GM23338 (cell line): ENCODE results near the gene LRMDA. TPM values are rescaled to one million over a fixed set of nuclear protein-coding genes. Genes with fewer than 3 reads are reported as not detected.

Experiments
- ATAC-seq: fragments of 200-7000 bp; cut with Tn5 transposase; 3 replicates; pipeline ENCODE4 v1.9.1; 2020
- DNase-seq: peaks from one replicate; pipeline ENCODE4 v3.0.0-alpha.2; 2015; ENCODE audit warnings: low spot score
- H2AFZ ChIP-seq: fragments of 200-600 bp; sonication (generic); 2 replicates; pipeline ENCODE4 v1.8.0; 2016; ENCODE audit warnings: antibody characterized with exemption, mild to moderate bottlenecking, moderate library complexity
- H3F3A ChIP-seq: fragments of 200-600 bp; sonication (generic); replicated peaks from 2 replicates; pipeline ENCODE4 v1.8.0; 2017; ENCODE audit warnings: antibody characterized with exemption, mixed run types, low read depth
- H3K27ac ChIP-seq: fragments of 200-600 bp; sonication (generic); 2 replicates; pipeline ENCODE4 v1.6.1; 2016; ENCODE audit warnings: low read depth
- H3K27me3 ChIP-seq: fragments of 200-600 bp; sonication (generic); 2 replicates; pipeline ENCODE4 v1.8.0; 2016; ENCODE audit warnings: mild to moderate bottlenecking, mixed run types, moderate library complexity; ENCODE audit not compliant: insufficient read depth
- H3K36me3 ChIP-seq: fragments of 200-600 bp; sonication (generic); 2 replicates; pipeline ENCODE4 v1.8.0; 2016; ENCODE audit warnings: mild to moderate bottlenecking; ENCODE audit not compliant: insufficient read depth
- H3K4me1 ChIP-seq: fragments of 200-600 bp; sonication (generic); 2 replicates; pipeline ENCODE4 v1.8.0; 2016; ENCODE audit warnings: mild to moderate bottlenecking, moderate library complexity; ENCODE audit not compliant: insufficient read depth
- H3K4me2 ChIP-seq: fragments of 200-600 bp; sonication (generic); 2 replicates; pipeline ENCODE4 v1.7.1; 2017; ENCODE audit warnings: mixed run types
- H3K4me3 ChIP-seq: fragments of 200-600 bp; sonication (generic); 2 replicates; pipeline ENCODE4 v1.6.1; 2016; ENCODE audit warnings: mixed run types
- H3K79me2 ChIP-seq: fragments of 200-600 bp; sonication (generic); replicated peaks from 2 replicates; pipeline ENCODE4 v1.8.0; 2017; ENCODE audit warnings: mild to moderate bottlenecking; ENCODE audit not compliant: insufficient read depth
- H3K9me2 ChIP-seq: fragments of 200-600 bp; sonication (generic); 2 replicates; pipeline ENCODE4 v1.8.0; 2017; ENCODE audit not compliant: insufficient read depth
- H4K20me1 ChIP-seq: fragments of 200-600 bp; sonication (generic); replicated peaks from 2 replicates; pipeline ENCODE4 v1.8.0; 2017; ENCODE audit warnings: mild to moderate bottlenecking; ENCODE audit not compliant: insufficient read depth
- H3K27ac Mint-ChIP-seq: 2 replicates; pipeline ENCODE4 v1.8.0; 2020; ENCODE audit warnings: inconsistent platforms, mild to moderate bottlenecking, moderate library complexity, mixed read lengths
- H3K27me3 Mint-ChIP-seq: 3 replicates; pipeline ENCODE4 v1.8.0; 2022; ENCODE audit warnings: low read depth, mild to moderate bottlenecking, moderate library complexity, mixed read lengths, inconsistent platforms; ENCODE audit not compliant: insufficient read depth, poor library complexity
- H3K36me3 Mint-ChIP-seq: 3 replicates; pipeline ENCODE4 v1.8.0; 2021; ENCODE audit warnings: low read depth, mild to moderate bottlenecking, inconsistent platforms, moderate library complexity, mixed read lengths
- H3K4me1 Mint-ChIP-seq: 3 replicates; pipeline ENCODE4 v1.8.0; 2020; ENCODE audit warnings: mild to moderate bottlenecking, inconsistent platforms, mixed read lengths
- H3K4me3 Mint-ChIP-seq: 3 replicates; pipeline ENCODE4 v1.8.0; 2021; ENCODE audit warnings: moderate library complexity, mild to moderate bottlenecking, inconsistent platforms, mixed read lengths
- H3K9me3 Mint-ChIP-seq: 3 replicates; pipeline ENCODE4 v1.8.0; 2020; ENCODE audit warnings: moderate library complexity, mild to moderate bottlenecking, inconsistent platforms, mixed read lengths
- CREB1 ChIP-seq: fragments of 250-450 bp; sonication (Bioruptor Pico); IDR thresholded peaks from 2 replicates; pipeline ENCODE4 v1.5.0; 2020; ENCODE audit warnings: low read depth, mild to moderate bottlenecking, moderate library complexity
- CTCF ChIP-seq, 2 experiments: fragments of 200-600 bp in 1 of 2; sonication (generic) in 1 of 2; conservative IDR thresholded peaks; 2 replicates each; pipeline versions ENCODE4 v1.5.1 to v1.6.1; 2016 to 2017; ENCODE audit warnings: antibody characterized with exemption in 2 of 2, low read depth in 2 of 2, mild to moderate bottlenecking in 2 of 2, moderate library complexity in 1 of 2
- EZH2 ChIP-seq: fragments of 200-600 bp; sonication (generic); IDR thresholded peaks from one replicate; pipeline ENCODE4 v1.8.0; 2017; ENCODE audit warnings: antibody characterized with exemption, mild to moderate bottlenecking, low read depth; ENCODE audit not compliant: unreplicated experiment
- EZH2phosphoT487 ChIP-seq: fragments of 200-600 bp; sonication (generic); IDR thresholded peaks from one replicate; pipeline ENCODE4 v1.8.1; 2018; ENCODE audit warnings: antibody characterized with exemption; ENCODE audit not compliant: unreplicated experiment
- JUNB ChIP-seq: IDR thresholded peaks from one replicate; pipeline ENCODE4 v1.6.1; 2016; ENCODE audit warnings: antibody characterized with exemption; ENCODE audit not compliant: unreplicated experiment
- NANOG ChIP-seq: IDR thresholded peaks from 2 replicates; pipeline ENCODE4 v1.6.1; 2016; ENCODE audit warnings: antibody characterized with exemption, borderline replicate concordance
- POLR2AphosphoS5 ChIP-seq: IDR thresholded peaks from 2 replicates; pipeline ENCODE4 v1.6.1; 2016; ENCODE audit warnings: antibody characterized with exemption, low read depth
- STAT1 ChIP-seq: IDR thresholded peaks from one replicate; pipeline ENCODE4 v1.6.1; 2016; ENCODE audit warnings: antibody characterized with exemption; ENCODE audit not compliant: unreplicated experiment
- ZNF114 ChIP-seq: fragments of 250-450 bp; sonication (Bioruptor Pico); IDR thresholded peaks from 2 replicates; pipeline ENCODE4 v1.5.0; 2020; ENCODE audit warnings: mild to moderate bottlenecking, moderate library complexity
- ZNF331 ChIP-seq: fragments of 250-450 bp; sonication (Bioruptor Pico); IDR thresholded peaks from 2 replicates; pipeline ENCODE4 v1.5.0; 2020; ENCODE audit warnings: low read depth, mild to moderate bottlenecking, moderate library complexity
- polyA plus RNA-seq: library from polyadenylated mRNA; unstranded; fragments of >200 nt; fragmentation: Nextera tagmentation; extraction: Ambion mirVana; gene quantifications from 2 replicates; pipeline ENCODE4 v1.2.1, GENCODE V29; 2016
- total RNA-seq: library from RNA; depleted of rRNA; stranded (reverse); fragments of >200 nt; shearing (Covaris generic); gene quantifications from 2 replicates; pipeline ENCODE4 v1.2.3, GENCODE V29; 2014
- TF ChIP-seq, protein P1 (sequence below): fragments of 250-450 bp; sonication (Bioruptor Pico); IDR thresholded peaks from 2 replicates; pipeline ENCODE4 v1.5.0; 2020; ENCODE audit warnings: mild to moderate bottlenecking, moderate library complexity
- TF ChIP-seq, protein P2 (sequence below): IDR thresholded peaks from one replicate; pipeline ENCODE4 v1.6.1; 2018; ENCODE audit warnings: antibody characterized with exemption; ENCODE audit not compliant: unreplicated experiment
- TF ChIP-seq, protein P3 (sequence below): IDR thresholded peaks from 2 replicates; pipeline ENCODE4 v1.6.1; 2016; ENCODE audit warnings: antibody characterized with exemption

LRMDA gene
- total and polyA plus RNA-seq, 2 experiments from 2014 or later, result 0.90 to 1.8 TPM

DNA sequence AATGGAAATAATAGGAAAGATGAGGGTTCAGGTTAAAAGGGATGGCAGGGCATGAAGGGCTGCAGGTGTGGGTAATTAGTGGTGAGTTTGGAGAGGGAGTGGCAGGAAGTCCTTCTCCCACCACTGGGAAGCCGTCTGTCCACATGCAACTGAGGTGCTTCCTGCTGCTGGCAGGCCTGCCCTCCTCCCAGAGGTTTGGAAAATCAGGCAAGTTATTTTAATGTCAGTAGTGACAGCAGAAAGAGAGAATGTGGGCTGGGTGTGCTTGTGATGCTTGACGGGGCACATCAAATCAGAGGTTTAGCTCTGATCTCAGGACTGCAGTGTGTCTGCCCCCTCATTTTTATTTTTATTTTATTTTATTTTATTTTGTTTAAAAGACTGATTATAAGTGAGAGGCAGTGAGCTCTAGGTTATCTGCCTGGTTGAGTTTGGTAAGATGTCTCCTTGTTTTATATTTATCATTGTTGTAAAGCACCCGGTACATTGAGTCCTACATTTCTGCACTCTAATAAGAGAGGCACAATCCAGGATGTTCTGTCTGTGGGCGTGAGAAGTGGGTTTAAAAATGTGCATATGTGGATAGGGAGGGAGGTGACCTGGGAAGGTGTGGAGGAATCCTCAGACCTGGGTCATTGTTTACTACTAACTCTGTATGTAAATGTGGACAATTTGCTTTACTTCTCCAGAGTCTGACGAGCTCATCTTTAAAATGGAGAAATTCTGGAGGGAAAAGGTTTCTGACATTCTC, 504.4 kb downstream of the LRMDA start:
- Mint-ChIP-seq H3K36me3 (no peaks in the 10 kb centered on the region), H3K4me1 (peaks cover 10% of the 10 kb centered on the region), H3K27me3 (peaks cover 6% of the 10 kb centered on the region), H3K4me3 (no peak overlapping the region), H3K27ac (no peak overlapping the region), H3K9me3 (no peaks in the 10 kb centered on the region)
- ATAC-seq, result no peak
- Histone ChIP-seq H3K36me3 (no peaks in the 10 kb centered on the region), H3F3A (no peaks in the 10 kb centered on the region), H3K4me1 (no peaks in the 10 kb centered on the region), H3K4me3 (no peak overlapping the region), H3K27ac (no peak overlapping the region), H3K79me2 (no peaks in the 10 kb centered on the region), H2AFZ (no peak overlapping the region), H3K9me2 (peaks cover 4% of the 10 kb centered on the region; the same call in 1 of the 2 replicates), H3K4me2 (no peak overlapping the region), H3K27me3 (no peaks in the 10 kb centered on the region), H4K20me1 (no peaks in the 10 kb centered on the region)
- DNase-seq, result no peak
- TF ChIP-seq NANOG (no peak), CTCF (conservative IDR thresholded peaks at IDR 0.05; ENCODE audit: low read depth in 2 of 2) (no peak), JUNB (no peak), ZNF114 (CRISPR knock-in tag) (no peak), EZH2 (no peak), ZNF331 (CRISPR knock-in tag) (no peak), STAT1 (no peak), EZH2phosphoT487 (no peak), POLR2AphosphoS5 (no peak), CREB1 (CRISPR knock-in tag) (no peak)
- TF ChIP-seq, protein P1, sequence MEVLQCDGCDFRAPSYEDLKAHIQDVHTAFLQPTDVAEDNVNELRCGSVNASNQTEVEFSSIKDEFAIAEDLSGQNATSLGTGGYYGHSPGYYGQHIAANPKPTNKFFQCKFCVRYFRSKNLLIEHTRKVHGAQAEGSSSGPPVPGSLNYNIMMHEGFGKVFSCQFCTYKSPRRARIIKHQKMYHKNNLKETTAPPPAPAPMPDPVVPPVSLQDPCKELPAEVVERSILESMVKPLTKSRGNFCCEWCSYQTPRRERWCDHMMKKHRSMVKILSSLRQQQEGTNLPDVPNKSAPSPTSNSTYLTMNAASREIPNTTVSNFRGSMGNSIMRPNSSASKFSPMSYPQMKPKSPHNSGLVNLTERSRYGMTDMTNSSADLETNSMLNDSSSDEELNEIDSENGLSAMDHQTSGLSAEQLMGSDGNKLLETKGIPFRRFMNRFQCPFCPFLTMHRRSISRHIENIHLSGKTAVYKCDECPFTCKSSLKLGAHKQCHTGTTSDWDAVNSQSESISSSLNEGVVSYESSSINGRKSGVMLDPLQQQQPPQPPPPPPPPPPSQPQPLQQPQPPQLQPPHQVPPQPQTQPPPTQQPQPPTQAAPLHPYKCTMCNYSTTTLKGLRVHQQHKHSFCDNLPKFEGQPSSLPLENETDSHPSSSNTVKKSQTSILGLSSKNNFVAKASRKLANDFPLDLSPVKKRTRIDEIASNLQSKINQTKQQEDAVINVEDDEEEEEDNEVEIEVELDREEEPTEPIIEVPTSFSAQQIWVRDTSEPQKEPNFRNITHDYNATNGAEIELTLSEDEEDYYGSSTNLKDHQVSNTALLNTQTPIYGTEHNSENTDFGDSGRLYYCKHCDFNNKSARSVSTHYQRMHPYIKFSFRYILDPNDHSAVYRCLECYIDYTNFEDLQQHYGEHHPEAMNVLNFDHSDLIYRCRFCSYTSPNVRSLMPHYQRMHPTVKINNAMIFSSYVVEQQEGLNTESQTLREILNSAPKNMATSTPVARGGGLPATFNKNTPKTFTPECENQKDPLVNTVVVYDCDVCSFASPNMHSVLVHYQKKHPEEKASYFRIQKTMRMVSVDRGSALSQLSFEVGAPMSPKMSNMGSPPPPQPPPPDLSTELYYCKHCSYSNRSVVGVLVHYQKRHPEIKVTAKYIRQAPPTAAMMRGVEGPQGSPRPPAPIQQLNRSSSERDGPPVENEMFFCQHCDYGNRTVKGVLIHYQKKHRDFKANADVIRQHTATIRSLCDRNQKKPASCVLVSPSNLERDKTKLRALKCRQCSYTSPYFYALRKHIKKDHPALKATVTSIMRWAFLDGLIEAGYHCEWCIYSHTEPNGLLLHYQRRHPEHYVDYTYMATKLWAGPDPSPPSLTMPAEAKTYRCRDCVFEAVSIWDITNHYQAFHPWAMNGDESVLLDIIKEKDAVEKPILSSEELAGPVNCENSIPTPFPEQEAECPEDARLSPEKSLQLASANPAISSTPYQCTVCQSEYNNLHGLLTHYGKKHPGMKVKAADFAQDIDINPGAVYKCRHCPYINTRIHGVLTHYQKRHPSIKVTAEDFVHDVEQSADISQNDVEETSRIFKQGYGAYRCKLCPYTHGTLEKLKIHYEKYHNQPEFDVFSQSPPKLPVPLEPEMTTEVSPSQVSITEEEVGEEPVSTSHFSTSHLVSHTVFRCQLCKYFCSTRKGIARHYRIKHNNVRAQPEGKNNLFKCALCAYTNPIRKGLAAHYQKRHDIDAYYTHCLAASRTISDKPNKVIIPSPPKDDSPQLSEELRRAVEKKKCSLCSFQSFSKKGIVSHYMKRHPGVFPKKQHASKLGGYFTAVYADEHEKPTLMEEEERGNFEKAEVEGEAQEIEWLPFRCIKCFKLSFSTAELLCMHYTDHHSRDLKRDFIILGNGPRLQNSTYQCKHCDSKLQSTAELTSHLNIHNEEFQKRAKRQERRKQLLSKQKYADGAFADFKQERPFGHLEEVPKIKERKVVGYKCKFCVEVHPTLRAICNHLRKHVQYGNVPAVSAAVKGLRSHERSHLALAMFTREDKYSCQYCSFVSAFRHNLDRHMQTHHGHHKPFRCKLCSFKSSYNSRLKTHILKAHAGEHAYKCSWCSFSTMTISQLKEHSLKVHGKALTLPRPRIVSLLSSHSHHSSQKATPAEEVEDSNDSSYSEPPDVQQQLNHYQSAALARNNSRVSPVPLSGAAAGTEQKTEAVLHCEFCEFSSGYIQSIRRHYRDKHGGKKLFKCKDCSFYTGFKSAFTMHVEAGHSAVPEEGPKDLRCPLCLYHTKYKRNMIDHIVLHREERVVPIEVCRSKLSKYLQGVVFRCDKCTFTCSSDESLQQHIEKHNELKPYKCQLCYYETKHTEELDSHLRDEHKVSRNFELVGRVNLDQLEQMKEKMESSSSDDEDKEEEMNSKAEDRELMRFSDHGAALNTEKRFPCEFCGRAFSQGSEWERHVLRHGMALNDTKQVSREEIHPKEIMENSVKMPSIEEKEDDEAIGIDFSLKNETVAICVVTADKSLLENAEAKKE, result no peak
- TF ChIP-seq, protein P2, sequence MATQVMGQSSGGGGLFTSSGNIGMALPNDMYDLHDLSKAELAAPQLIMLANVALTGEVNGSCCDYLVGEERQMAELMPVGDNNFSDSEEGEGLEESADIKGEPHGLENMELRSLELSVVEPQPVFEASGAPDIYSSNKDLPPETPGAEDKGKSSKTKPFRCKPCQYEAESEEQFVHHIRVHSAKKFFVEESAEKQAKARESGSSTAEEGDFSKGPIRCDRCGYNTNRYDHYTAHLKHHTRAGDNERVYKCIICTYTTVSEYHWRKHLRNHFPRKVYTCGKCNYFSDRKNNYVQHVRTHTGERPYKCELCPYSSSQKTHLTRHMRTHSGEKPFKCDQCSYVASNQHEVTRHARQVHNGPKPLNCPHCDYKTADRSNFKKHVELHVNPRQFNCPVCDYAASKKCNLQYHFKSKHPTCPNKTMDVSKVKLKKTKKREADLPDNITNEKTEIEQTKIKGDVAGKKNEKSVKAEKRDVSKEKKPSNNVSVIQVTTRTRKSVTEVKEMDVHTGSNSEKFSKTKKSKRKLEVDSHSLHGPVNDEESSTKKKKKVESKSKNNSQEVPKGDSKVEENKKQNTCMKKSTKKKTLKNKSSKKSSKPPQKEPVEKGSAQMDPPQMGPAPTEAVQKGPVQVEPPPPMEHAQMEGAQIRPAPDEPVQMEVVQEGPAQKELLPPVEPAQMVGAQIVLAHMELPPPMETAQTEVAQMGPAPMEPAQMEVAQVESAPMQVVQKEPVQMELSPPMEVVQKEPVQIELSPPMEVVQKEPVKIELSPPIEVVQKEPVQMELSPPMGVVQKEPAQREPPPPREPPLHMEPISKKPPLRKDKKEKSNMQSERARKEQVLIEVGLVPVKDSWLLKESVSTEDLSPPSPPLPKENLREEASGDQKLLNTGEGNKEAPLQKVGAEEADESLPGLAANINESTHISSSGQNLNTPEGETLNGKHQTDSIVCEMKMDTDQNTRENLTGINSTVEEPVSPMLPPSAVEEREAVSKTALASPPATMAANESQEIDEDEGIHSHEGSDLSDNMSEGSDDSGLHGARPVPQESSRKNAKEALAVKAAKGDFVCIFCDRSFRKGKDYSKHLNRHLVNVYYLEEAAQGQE, result no peak
- TF ChIP-seq, protein P3, sequence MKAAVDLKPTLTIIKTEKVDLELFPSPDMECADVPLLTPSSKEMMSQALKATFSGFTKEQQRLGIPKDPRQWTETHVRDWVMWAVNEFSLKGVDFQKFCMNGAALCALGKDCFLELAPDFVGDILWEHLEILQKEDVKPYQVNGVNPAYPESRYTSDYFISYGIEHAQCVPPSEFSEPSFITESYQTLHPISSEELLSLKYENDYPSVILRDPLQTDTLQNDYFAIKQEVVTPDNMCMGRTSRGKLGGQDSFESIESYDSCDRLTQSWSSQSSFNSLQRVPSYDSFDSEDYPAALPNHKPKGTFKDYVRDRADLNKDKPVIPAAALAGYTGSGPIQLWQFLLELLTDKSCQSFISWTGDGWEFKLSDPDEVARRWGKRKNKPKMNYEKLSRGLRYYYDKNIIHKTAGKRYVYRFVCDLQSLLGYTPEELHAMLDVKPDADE, result no peak
